C4-2B (cell line): ENCODE results near the gene NOXRED1.

Source experiments
- CTCF ChIP-seq: fragments of 450-650 bp; conservative IDR thresholded peaks from 2 replicates; pipeline ENCODE4 v1.5.1; 2017; ENCODE audit warnings: mild to moderate bottlenecking
- ZFX ChIP-seq: fragments of 450-650 bp; IDR thresholded peaks from 2 replicates; pipeline ENCODE4 v1.6.1; 2017

DNA sequence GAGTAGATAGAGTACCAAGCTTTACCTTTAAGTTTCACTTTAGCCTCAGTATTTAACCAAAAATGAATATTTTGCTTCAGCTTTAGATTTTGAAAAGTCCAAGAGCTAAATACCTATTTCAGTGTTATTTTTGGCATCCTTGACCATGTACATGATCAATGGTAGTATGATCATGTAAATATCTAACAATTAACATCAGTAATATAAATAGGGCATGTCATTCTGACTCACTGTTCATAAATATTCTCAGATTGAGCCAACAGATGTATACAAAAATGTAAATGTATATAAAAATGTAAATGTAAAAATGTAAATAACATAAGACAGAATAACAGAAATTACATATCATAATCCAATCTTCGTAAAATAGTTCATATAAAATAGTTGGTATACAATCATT is 15.3 kb upstream of the NOXRED1 start:
- TF ChIP-seq CTCF (no peak), ZFX (no peak)
